K562 (cell line): Measurements from ENCODE around the gene CDKL1. TPM values are rescaled to one million over a fixed set of nuclear protein-coding genes. Genes with fewer than 3 reads are reported as not detected.

ENCODE experiments used
- ATAC-seq: fragments of 200-7000 bp; cut with Tn5 transposase; 3 replicates; pipeline ENCODE4 v1.9.1; 2020; ENCODE audit warnings: moderate library complexity
- BruUV-seq: library from RNA; stranded (reverse); fragments of 400-500 nt; replicated peaks from 2 replicates; lab custom pipeline; 2021; lab: Mats Ljungman, UMichigan
- CTCF ChIA-PET: fragments of 300-600 bp; formaldehyde crosslinking; extraction: SDS; loops from one replicate; lab custom pipeline; 2021; ENCODE audit warnings: low intra/inter-chr PET ratio; lab: Yijun Ruan, JAX
- POLR2A ChIA-PET: fragments of 300-600, 350-650 bp; sonication (Branson Sonifier 250); formaldehyde crosslinking; extraction: SDS; loops from one replicate; lab custom pipeline; 2021; ENCODE audit warnings: antibody characterized with exemption, inconsistent platforms; lab: Yijun Ruan, JAX
- DNase-seq, 4 experiments: peaks; one replicate each; pipeline versions ENCODE4 v3.0.0 to v3.0.0-alpha.2; 2011 to 2018; ENCODE audit warnings: low spot score in 3 of 4, mixed read lengths in 3 of 4; ENCODE audit errors: extremely low read depth in 1 of 4
- FAIRE-seq: peaks from 2 replicates; lab custom pipeline; 2011; peaks lifted over from hg19 to GRCh38; lab: Jason Lieb, UNC
- H2AFZ ChIP-seq: 2 replicates; pipeline ENCODE4 v1.6.0; 2011; ENCODE audit warnings: low read depth, low read length, control low read depth, inconsistent platforms
- H3K27ac ChIP-seq: fragments of 200-600 bp; 3 replicates; pipeline ENCODE4 v1.8.0; 2011; ENCODE audit warnings: low read depth, mild to moderate bottlenecking, control low read depth, inconsistent platforms, low read length, moderate library complexity, mixed read lengths; ENCODE audit errors: extremely low read depth
- H3K27me3 ChIP-seq, 2 experiments: fragments of 300-600 bp in 1 of 2; 2 replicates in 1 of 2; 3 replicates in 1 of 2; pipeline versions ENCODE4 v1.6.0 to v1.8.0; 2011; ENCODE audit warnings: inconsistent platforms in 2 of 2, low read length in 2 of 2, mild to moderate bottlenecking in 1 of 2, mixed read lengths in 1 of 2, moderate library complexity in 1 of 2; ENCODE audit not compliant: control insufficient read depth in 2 of 2, insufficient read depth in 2 of 2
- H3K36me3 ChIP-seq: fragments of 300-600 bp; 3 replicates; pipeline ENCODE4 v1.8.0; 2011; ENCODE audit warnings: mild to moderate bottlenecking, low read length, inconsistent platforms; ENCODE audit not compliant: control insufficient read depth, insufficient read depth
- H3K4me1 ChIP-seq, 2 experiments: fragments of 200-600 bp in 1 of 2; replicated peaks in 1 of 2; 2 replicates in 1 of 2; 3 replicates in 1 of 2; pipeline versions ENCODE4 v1.5.1 to v1.8.0; 2011; ENCODE audit warnings: inconsistent platforms in 2 of 2, low read length in 2 of 2, mild to moderate bottlenecking in 1 of 2, mixed read lengths in 1 of 2, moderate library complexity in 1 of 2; ENCODE audit not compliant: control insufficient read depth in 2 of 2, insufficient read depth in 2 of 2
- H3K4me2 ChIP-seq: 2 replicates; pipeline ENCODE4 v1.6.1; 2011; ENCODE audit warnings: low read length, control low read depth, inconsistent platforms, mixed read lengths; ENCODE audit not compliant: insufficient read depth
- H3K4me3 ChIP-seq: fragments of 200-600 bp; sonication (generic), shearing (Covaris generic); 2 replicates; pipeline ENCODE4 v1.5.1; 2016; ENCODE audit warnings: control low read depth, inconsistent platforms
- H3K79me2 ChIP-seq: fragments of 200-600 bp; 3 replicates; pipeline ENCODE4 v1.8.0; 2011; ENCODE audit warnings: low read length, inconsistent platforms; ENCODE audit not compliant: control insufficient read depth, insufficient read depth
- H3K9ac ChIP-seq, 2 experiments: 2 replicates each; pipeline versions ENCODE4 v1.6.0 to v1.6.1; 2011; ENCODE audit warnings: low read depth in 2 of 2, low read length in 2 of 2, control low read depth in 1 of 2, inconsistent platforms in 1 of 2, mild to moderate bottlenecking in 1 of 2, mixed read lengths in 1 of 2; ENCODE audit not compliant: insufficient read depth in 1 of 2
- H3K9me1 ChIP-seq: one replicate; pipeline ENCODE4 v1.6.0; 2011; ENCODE audit warnings: inconsistent platforms, mild to moderate bottlenecking, low read length, moderate library complexity; ENCODE audit not compliant: control insufficient read depth, insufficient read depth
- H3K9me3 ChIP-seq: replicated peaks from 2 replicates; pipeline ENCODE4 v1.5.1; 2011; ENCODE audit warnings: low read depth, low read length, inconsistent platforms; ENCODE audit not compliant: control insufficient read depth, insufficient read depth
- H4K20me1 ChIP-seq: replicated peaks from 2 replicates; pipeline ENCODE4 v1.6.1; 2011; ENCODE audit warnings: low read length, inconsistent platforms, mixed read lengths; ENCODE audit not compliant: control insufficient read depth, insufficient read depth
- CBX3 ChIP-seq, 2 experiments: IDR thresholded peaks; 1 replicate in 1 of 2; 2 replicates in 1 of 2; pipeline ENCODE4 v1.6.1; 2012; ENCODE audit warnings: inconsistent platforms in 2 of 2, low read length in 2 of 2, borderline replicate concordance in 1 of 2, control low read depth in 1 of 2
- EZH2 ChIP-seq: IDR thresholded peaks from 2 replicates; pipeline ENCODE4 v1.6.1; 2012; ENCODE audit warnings: low read depth, mild to moderate bottlenecking, inconsistent platforms, low read length, borderline replicate concordance
- HDAC3 ChIP-seq: fragments of 450-650 bp; IDR thresholded peaks from 2 replicates; pipeline ENCODE4 v1.6.1; 2018; ENCODE audit warnings: borderline replicate concordance, mild to moderate bottlenecking, moderate library complexity; ENCODE audit not compliant: partially characterized antibody
- NFIC ChIP-seq: fragments of 450-650 bp; IDR thresholded peaks from 2 replicates; pipeline ENCODE4 v1.6.1; 2017; ENCODE audit warnings: mild to moderate bottlenecking, inconsistent platforms
- POLR2H ChIP-seq: IDR thresholded peaks from 2 replicates; pipeline ENCODE4 v1.6.1; 2016; ENCODE audit warnings: missing genetic modification characterization, low read depth, mild to moderate bottlenecking, control low read depth, missing compliant biosample characterization, moderate library complexity
- RBM22 ChIP-seq: fragments of 200-400 bp; formaldehyde crosslinking; IDR thresholded peaks from 2 replicates; pipeline ENCODE4 v1.6.1; 2018; ENCODE audit warnings: low read length, low read depth; ENCODE audit not compliant: poor library complexity, severe bottlenecking
- RFX7 ChIP-seq: fragments of 250-450 bp; sonication (Bioruptor Pico); IDR thresholded peaks from 2 replicates; pipeline ENCODE4 v1.5.1; 2021; ENCODE audit warnings: mild to moderate bottlenecking
- ZNF766 ChIP-seq: fragments of 200-800 bp; sonication (Bioruptor generic); conservative IDR thresholded peaks from 2 replicates; pipeline ENCODE4 v1.6.1; 2016; ENCODE audit warnings: missing genetic modification characterization, missing compliant biosample characterization
- WGBS: fragments of 100-300 bp; shearing (Covaris generic); methylation state at CpG from one replicate; pipeline ENCODE4 v1.1.6; 2016; ENCODE audit warnings: low coverage, mixed read lengths; ENCODE audit not compliant: insufficient coverage; ENCODE audit errors: missing lambda C conversion rate; 5-methylcytosine and 5-hydroxymethylcytosine counted together
- in situ Hi-C: fragments of 300-500 bp; cut with MboI; formaldehyde crosslinking; loops from 4 replicates; pipeline ENCODE4 v1.15.0; 2018; ENCODE audit warnings: inconsistent platforms, mixed read lengths
- intact Hi-C: fragments of 100-400 bp; cut with micrococcal nuclease; formaldehyde crosslinking; loops from 2 replicates; pipeline ENCODE4 v1.14.2; 2022
- polyA plus RNA-seq, 8 experiments: library from polyadenylated mRNA; depleted of rRNA in 4 of 8; stranded (reverse) in 5 of 8; unstranded in 3 of 8; fragments of >200 nt; fragmentation: Nextera tagmentation in 2 of 8; fragmentation: Illumina TruSeq in 1 of 8; extraction: Ambion mirVana in 2 of 8; extraction: Trizol in 1 of 8; gene quantifications; 2 replicates each; pipeline versions ENCODE4 v1.2.1 to v1.2.3, GENCODE V29; 2011 to 2014; ENCODE audit warnings: inconsistent platforms in 1 of 8, missing spikeins in 1 of 8
- total RNA-seq, 7 experiments: library from RNA; depleted of rRNA in 6 of 7; stranded (reverse); fragments of >200 nt in 6 of 7; fragmentation: Illumina TruSeq in 2 of 7; extraction: Trizol in 2 of 7; gene quantifications; 2 replicates each; pipeline versions ENCODE4 v1.2.1 to v1.2.3, GENCODE V29; 2011 to 2021; ENCODE audit warnings: low replicate concordance in 1 of 7
- TF ChIP-seq, protein P1 (sequence below): IDR thresholded peaks from 3 replicates; pipeline ENCODE4 v1.6.1; 2011; ENCODE audit warnings: borderline replicate concordance, mild to moderate bottlenecking; ENCODE audit not compliant: insufficient read length, insufficient read depth
- TF ChIP-seq, protein P2 (sequence below): sonication (generic); IDR thresholded peaks from 2 replicates; pipeline ENCODE4 v1.6.1; 2016

CDKL1 gene
- total and polyA plus RNA-seq, 9 of the 15 experiments (the other 6 are each of a cell fraction or from before 2014, with no cell fraction given): 2.3 to 35.0 (median 7.5) TPM

- Histone ChIP-seq H3K4me2 (no peak overlapping the region), H3K4me1 (peaks cover 5 to 15% of the 10 kb centered on the region in 2 experiments; a peak in 4 of 5 replicates), H3K36me3 (no peaks in the 10 kb centered on the region), H3K79me2 (peaks cover 20% of the 10 kb centered on the region), H3K27me3 (no peaks in the 10 kb centered on the region), H3K27ac (no peak overlapping the region), H3K9ac (no peak overlapping the region), H3K9me1 (no peaks in the 10 kb centered on the region), H2AFZ (no peak overlapping the region), H3K9me3 (no peaks in the 10 kb centered on the region), H4K20me1 (no peaks in the 10 kb centered on the region), H3K4me3 (no peak overlapping the region)
- CTCF ChIA-PET: no interaction called here
- DNase-seq (no peak), ATAC-seq (no peak), FAIRE-seq (no peak)
- intact Hi-C loops (loop anchor here (5.0 kb wide), 1 partner anchor 133 kb away; the partner anchor contains the start of gene MAP4K5), in situ Hi-C loops (no loop called here)
- WGBS: 38% methylated on average over 4 of the region's 6 CpGs
- no peak for TF ChIP-seq CBX3 (IDR thresholded peaks at IDR 0.05; ENCODE audit: borderline replicate concordance in 1 of 2, low read length in 2 of 2)
- no peak for TF ChIP-seq EZH2
- no peak for TF ChIP-seq ZNF766
- TF ChIP-seq POLR2H: no peak
- TF ChIP-seq, protein P1, sequence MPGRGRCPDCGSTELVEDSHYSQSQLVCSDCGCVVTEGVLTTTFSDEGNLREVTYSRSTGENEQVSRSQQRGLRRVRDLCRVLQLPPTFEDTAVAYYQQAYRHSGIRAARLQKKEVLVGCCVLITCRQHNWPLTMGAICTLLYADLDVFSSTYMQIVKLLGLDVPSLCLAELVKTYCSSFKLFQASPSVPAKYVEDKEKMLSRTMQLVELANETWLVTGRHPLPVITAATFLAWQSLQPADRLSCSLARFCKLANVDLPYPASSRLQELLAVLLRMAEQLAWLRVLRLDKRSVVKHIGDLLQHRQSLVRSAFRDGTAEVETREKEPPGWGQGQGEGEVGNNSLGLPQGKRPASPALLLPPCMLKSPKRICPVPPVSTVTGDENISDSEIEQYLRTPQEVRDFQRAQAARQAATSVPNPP: no peak
- TF ChIP-seq RFX7: no peak
- TF ChIP-seq, protein P2, sequence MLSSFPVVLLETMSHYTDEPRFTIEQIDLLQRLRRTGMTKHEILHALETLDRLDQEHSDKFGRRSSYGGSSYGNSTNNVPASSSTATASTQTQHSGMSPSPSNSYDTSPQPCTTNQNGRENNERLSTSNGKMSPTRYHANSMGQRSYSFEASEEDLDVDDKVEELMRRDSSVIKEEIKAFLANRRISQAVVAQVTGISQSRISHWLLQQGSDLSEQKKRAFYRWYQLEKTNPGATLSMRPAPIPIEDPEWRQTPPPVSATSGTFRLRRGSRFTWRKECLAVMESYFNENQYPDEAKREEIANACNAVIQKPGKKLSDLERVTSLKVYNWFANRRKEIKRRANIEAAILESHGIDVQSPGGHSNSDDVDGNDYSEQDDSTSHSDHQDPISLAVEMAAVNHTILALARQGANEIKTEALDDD: 0 out of 2 replicates have a peak, but pooled peaks have one; percentile 12
- TF ChIP-seq RBM22: no peak
- no peak for TF ChIP-seq HDAC3
- peak; percentile 53 for TF ChIP-seq NFIC
- POLR2A ChIA-PET: interaction anchor here (0.6 kb wide), 1 partner anchor 1185 kb away, joined by 3 read pairs; no protein-coding TSS in a partner anchor
- no TSS peak for BruUV-seq
Observed at GRCh38 chr14:50399251-50400032, 2.8 kb upstream of the CDKL1 start.
